Uterus (tissue), 2 donors: ENCODE data around the gene CFAP74.

Source experiments
- POLR2A ChIP-seq, 2 donors: fragments of 450-650 bp; IDR thresholded peaks; one replicate each; pipeline ENCODE4 v1.6.1; 2016; ENCODE audit warnings: antibody characterized with exemption in 2 of 2, mild to moderate bottlenecking in 1 of 2, moderate library complexity in 1 of 2
- TF ChIP-seq, protein P1 (sequence below), 4 experiments: fragments of 200-600 bp in 2 of 4; fragments of 450-650 bp in 2 of 4; sonication (generic) in 2 of 4; IDR thresholded peaks; one replicate each; pipeline ENCODE4 v1.5.1; 2016 to 2019; ENCODE audit warnings: antibody characterized with exemption in 4 of 4, mild to moderate bottlenecking in 2 of 4, moderate library complexity in 1 of 4

GRCh38 chr1:1914101-1914970 lies 89.2 kb downstream of the CFAP74 start:
- TF ChIP-seq, protein P1, sequence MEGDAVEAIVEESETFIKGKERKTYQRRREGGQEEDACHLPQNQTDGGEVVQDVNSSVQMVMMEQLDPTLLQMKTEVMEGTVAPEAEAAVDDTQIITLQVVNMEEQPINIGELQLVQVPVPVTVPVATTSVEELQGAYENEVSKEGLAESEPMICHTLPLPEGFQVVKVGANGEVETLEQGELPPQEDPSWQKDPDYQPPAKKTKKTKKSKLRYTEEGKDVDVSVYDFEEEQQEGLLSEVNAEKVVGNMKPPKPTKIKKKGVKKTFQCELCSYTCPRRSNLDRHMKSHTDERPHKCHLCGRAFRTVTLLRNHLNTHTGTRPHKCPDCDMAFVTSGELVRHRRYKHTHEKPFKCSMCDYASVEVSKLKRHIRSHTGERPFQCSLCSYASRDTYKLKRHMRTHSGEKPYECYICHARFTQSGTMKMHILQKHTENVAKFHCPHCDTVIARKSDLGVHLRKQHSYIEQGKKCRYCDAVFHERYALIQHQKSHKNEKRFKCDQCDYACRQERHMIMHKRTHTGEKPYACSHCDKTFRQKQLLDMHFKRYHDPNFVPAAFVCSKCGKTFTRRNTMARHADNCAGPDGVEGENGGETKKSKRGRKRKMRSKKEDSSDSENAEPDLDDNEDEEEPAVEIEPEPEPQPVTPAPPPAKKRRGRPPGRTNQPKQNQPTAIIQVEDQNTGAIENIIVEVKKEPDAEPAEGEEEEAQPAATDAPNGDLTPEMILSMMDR (IDR thresholded peaks at IDR 0.05) = no peak
- no peak for TF ChIP-seq POLR2A (IDR thresholded peaks at IDR 0.05)
